Parathyroid adenoma (tissue), 2 donors: ENCODE results near the gene SH3BP2.

Experiments used
- H2AFZ ChIP-seq: fragments of 300-600 bp; sonication (generic); one replicate; pipeline ENCODE4 v1.7.0; 2017; ENCODE audit warnings: antibody characterized with exemption, mild to moderate bottlenecking
- H3K27ac ChIP-seq: fragments of 300-600 bp; sonication (generic); one replicate; pipeline ENCODE4 v1.7.0; 2017
- H3K27me3 ChIP-seq: fragments of 300-600 bp; sonication (generic); one replicate; pipeline ENCODE4 v1.7.0; 2017; ENCODE audit warnings: low read length; ENCODE audit not compliant: control insufficient read depth, insufficient read depth
- H3K36me3 ChIP-seq: fragments of 300-600 bp; sonication (generic); one replicate; pipeline ENCODE4 v1.7.0; 2017; ENCODE audit warnings: low read length; ENCODE audit not compliant: control insufficient read depth, insufficient read depth
- H3K4me1 ChIP-seq: fragments of 300-600 bp; sonication (generic); one replicate; pipeline ENCODE4 v1.7.0; 2017; ENCODE audit warnings: control low read depth
- H3K4me2 ChIP-seq: fragments of 300-600 bp; sonication (generic); one replicate; pipeline ENCODE4 v1.7.0; 2017; ENCODE audit warnings: low read length
- H3K4me3 ChIP-seq: fragments of 300-600 bp; sonication (generic); one replicate; pipeline ENCODE4 v1.7.0; 2017; ENCODE audit warnings: low read depth, low read length
- H3K79me2 ChIP-seq: fragments of 300-600 bp; sonication (generic); one replicate; pipeline ENCODE4 v1.7.0; 2017; ENCODE audit warnings: control low read depth
- H3K9ac ChIP-seq: fragments of 300-600 bp; sonication (generic); one replicate; pipeline ENCODE4 v1.7.0; 2017; ENCODE audit warnings: mild to moderate bottlenecking
- H3K9me3 ChIP-seq: fragments of 300-600 bp; sonication (generic); one replicate; pipeline ENCODE4 v1.7.0; 2017; ENCODE audit warnings: low read length; ENCODE audit not compliant: control insufficient read depth
- CTCF ChIP-seq: fragments of 300-600 bp; sonication (generic); IDR thresholded peaks from one replicate; pipeline ENCODE4 v1.7.0; 2017; ENCODE audit warnings: antibody characterized with exemption, mild to moderate bottlenecking
- donor health status: primary hyperparathyroidism.

The SH3BP2 gene

DNA sequence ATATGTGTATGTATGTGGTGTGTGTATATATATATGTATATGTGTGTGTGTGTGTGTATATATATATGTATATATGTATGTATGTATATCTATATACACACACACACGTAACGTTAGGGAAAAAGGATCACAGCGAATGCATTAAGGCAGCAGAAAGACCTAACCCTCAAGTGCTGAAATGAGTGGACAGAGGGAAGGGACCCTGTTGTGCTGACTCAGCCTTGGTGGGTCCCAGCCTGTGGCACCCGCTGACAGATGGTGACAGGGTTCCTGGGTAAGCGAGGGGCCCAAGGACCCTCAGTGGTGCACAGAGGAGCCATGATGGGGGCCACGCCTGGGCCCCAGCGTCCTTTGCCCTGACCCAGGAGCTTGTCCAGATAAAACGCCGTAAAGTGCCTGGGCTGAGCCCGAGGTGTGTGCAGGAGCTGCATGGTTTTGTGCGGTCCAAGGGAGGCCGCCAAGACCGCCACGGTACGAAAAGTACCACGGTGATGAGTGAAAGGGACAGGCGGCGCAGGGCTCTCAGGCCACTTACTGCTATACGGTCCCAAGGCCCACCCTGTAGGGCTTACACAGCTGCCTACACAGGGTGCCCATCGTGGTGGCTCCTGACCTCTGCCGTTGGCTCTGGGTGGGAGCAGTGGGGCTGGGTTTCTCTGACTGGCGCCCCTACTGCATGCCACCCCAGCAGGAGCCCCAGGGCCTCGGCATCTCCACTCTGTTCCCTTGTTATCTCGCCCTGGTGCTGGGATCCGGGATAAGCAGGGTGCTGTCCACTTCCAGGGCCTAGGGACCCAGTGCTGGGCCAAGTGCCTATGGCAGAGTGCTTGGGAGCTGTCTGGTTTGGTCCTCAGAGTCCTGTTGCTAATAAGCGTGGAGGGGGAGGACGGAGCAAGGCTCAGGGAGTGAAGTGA, 10.0 kb downstream of the SH3BP2 start:
- H3K4me1 ChIP-seq, result peaks cover 14% of the 10 kb centered on the region
- no peak overlapping the region for H3K27ac ChIP-seq
- no peak overlapping the region for H3K4me3 ChIP-seq
- no peaks in the 10 kb centered on the region for H3K36me3 ChIP-seq
- peaks cover 36% of the 10 kb centered on the region for H3K79me2 ChIP-seq
- no peaks in the 10 kb centered on the region for H3K9me3 ChIP-seq
- H3K27me3 ChIP-seq, result no peaks in the 10 kb centered on the region
- no peak overlapping the region for H3K9ac ChIP-seq
- no peak for TF ChIP-seq CTCF
- no peak overlapping the region for H3K4me2 ChIP-seq
- no peak overlapping the region for H2AFZ ChIP-seq

- no peak overlapping the region for H3K4me3 ChIP-seq
- H3K36me3 ChIP-seq, result no peaks in the 10 kb centered on the region
- H3K27me3 ChIP-seq, result no peaks in the 10 kb centered on the region
- H3K27ac ChIP-seq, result no peak overlapping the region
- no peak overlapping the region for H2AFZ ChIP-seq
- H3K79me2 ChIP-seq, result peaks cover 36% of the 10 kb centered on the region
- no peak for TF ChIP-seq CTCF
- H3K4me2 ChIP-seq, result no peak overlapping the region
- peaks cover 5% of the 10 kb centered on the region for H3K4me1 ChIP-seq
- no peaks in the 10 kb centered on the region for H3K9me3 ChIP-seq
- no peak overlapping the region for H3K9ac ChIP-seq
Observed at GRCh38 chr4:2803624-2804448, 11.0 kb downstream of the SH3BP2 start.

- H3K4me1 ChIP-seq, result no peaks in the 10 kb centered on the region
- H3K4me2 ChIP-seq, result no peak overlapping the region
- H3K27ac ChIP-seq, result no peak overlapping the region
- H3K9me3 ChIP-seq, result no peaks in the 10 kb centered on the region
- no peak overlapping the region for H3K9ac ChIP-seq
- no peak overlapping the region for H3K4me3 ChIP-seq
- no peak for TF ChIP-seq CTCF
- H2AFZ ChIP-seq, result no peak overlapping the region
- H3K79me2 ChIP-seq, result peaks cover 30% of the 10 kb centered on the region
- H3K27me3 ChIP-seq, result no peaks in the 10 kb centered on the region
- H3K36me3 ChIP-seq, result no peaks in the 10 kb centered on the region
Observed at GRCh38 chr4:2804449-2804972, 11.6 kb downstream of the SH3BP2 start.

DNA sequence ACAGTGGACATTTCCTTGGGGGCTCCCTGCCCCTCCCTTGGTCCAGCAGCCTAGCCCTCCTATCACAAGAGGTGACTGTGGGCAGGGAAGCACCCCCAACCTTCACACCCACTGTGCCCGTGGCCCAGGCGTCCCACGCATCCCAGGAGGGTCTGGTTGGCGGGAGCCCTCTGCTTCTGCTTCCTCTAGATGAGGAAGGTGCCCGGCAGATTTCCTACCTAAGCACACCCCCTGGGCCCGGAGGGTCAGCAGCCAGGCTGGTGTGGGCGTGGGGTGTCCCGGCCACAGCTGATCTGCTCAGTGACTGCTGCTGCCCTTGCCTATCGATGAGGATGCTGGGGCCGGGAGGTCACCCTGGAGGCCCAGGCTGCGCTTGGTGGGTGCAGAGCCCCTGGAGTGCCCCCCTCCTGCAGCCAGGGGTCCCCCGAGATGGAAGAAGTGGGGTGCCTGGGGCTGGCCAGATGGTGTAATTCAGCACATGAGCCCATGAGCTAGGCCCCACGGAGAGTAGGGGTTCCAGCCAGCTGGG, 12.2 kb downstream of the SH3BP2 start:
- Histone ChIP-seq H3K27me3 (no peaks in the 10 kb centered on the region), H3K4me2 (no peak overlapping the region), H2AFZ (no peak overlapping the region), H3K36me3 (no peaks in the 10 kb centered on the region), H3K4me3 (no peak overlapping the region), H3K79me2 (peaks cover 26% of the 10 kb centered on the region), H3K4me1 (no peaks in the 10 kb centered on the region), H3K27ac (no peak overlapping the region), H3K9ac (no peak overlapping the region), H3K9me3 (no peaks in the 10 kb centered on the region)
- no peak for TF ChIP-seq CTCF
